ENCODE data around the gene SLC18B1. TPM values are rescaled to one million over a fixed set of nuclear protein-coding genes. Genes with fewer than 3 reads are reported as not detected.
"Not testable (repeated sequence)": the region's sequence is repeated elsewhere in the genome, so short reads cannot be mapped to it uniquely, and the experiment has no call there.

Gene SLC18B1
- total and polyA plus RNA-seq, 2 of the 13 experiments (the other 11 are each of a cell fraction or from before 2014, with no cell fraction given) = 11.4 to 13.8 TPM

- Histone ChIP-seq H2AFZ (ENCODE audit: low read length) (no peak overlapping the region), H3K36me3 (replicated peaks in 1 of 2; ENCODE audit: control insufficient read depth in 1 of 2, insufficient read depth in 2 of 2, low read length in 2 of 2) (peaks cover 2 to 10% of the 10 kb centered on the region in 2 experiments; a peak in 2 of 5 replicates), H3K79me2 (ENCODE audit: insufficient read depth, low read length) (no peaks in the 10 kb centered on the region), H3K27ac (ENCODE audit: extremely low read length, insufficient read depth, low read length) (no peak overlapping the region), H3K9me3 (ENCODE audit: low read length) (no peaks in the 10 kb centered on the region), H3K4me1 (ENCODE audit: insufficient read depth, low read length) (no peaks in the 10 kb centered on the region), H3K4me3 (replicated peaks in 1 of 3; ENCODE audit: insufficient read depth in 1 of 3, low read depth in 2 of 3, low read length in 3 of 3) (no peak overlapping the region), H3K27me3 (ENCODE audit: control insufficient read depth in 1 of 2, insufficient read depth in 2 of 2, low read length in 2 of 2) (no peaks in the 10 kb centered on the region), H3K9ac (ENCODE audit: insufficient read depth, low read depth, low read length) (no peak overlapping the region), H4K20me1 (ENCODE audit: insufficient read depth, low read length) (no peaks in the 10 kb centered on the region), H3K4me2 (ENCODE audit: low read depth, low read length) (no peak overlapping the region)
- POLR2A ChIA-PET = no interaction called here
- intact Hi-C loops (cut with micrococcal nuclease; ENCODE audit: unreplicated experiment) (loop anchor here (5.0 kb wide), 1 partner anchor 114 kb away; no protein-coding TSS in a partner anchor), in situ Hi-C loops (cut with HindIII; ENCODE audit: extremely low pct_ligation_motif_present, low pct_unique_long_range_greater_than_20kb) (no loop called here)
- TF ChIP-seq SCMH1 (CRISPR knock-in tag; IDR thresholded peaks at IDR 0.05; ENCODE audit: borderline replicate concordance) = no peak
- no peak for TF ChIP-seq USF2 (IDR thresholded peaks at IDR 0.05; ENCODE audit: low read depth, low read length)
- no peak for TF ChIP-seq USF2 (CRISPR knock-in tag; IDR thresholded peaks at IDR 0.05; ENCODE audit: borderline replicate concordance)
- no peak for TF ChIP-seq ZBTB7A (CRISPR knock-in tag; IDR thresholded peaks at IDR 0.05)
- peak; percentile 82 for TF ChIP-seq CEBPB (IDR thresholded peaks at IDR 0.05; ENCODE audit: borderline replicate concordance, low read depth, low read length)
- peak; percentile 41; the same call in 1 of the 2 replicates for TF ChIP-seq SMC3 (IDR thresholded peaks at IDR 0.05; ENCODE audit: low read length)
- TF ChIP-seq ATF4 (CRISPR knock-in tag; IDR thresholded peaks at IDR 0.05) = no peak
- TF ChIP-seq CTCF (CRISPR knock-in tag; IDR thresholded peaks at IDR 0.05) = peak; percentile 38; the same call in 1 of the 2 replicates
- FAIRE-seq = no peak
- ATAC-seq = peak; percentile 80
- CTCF ChIA-PET (ENCODE audit: low intra/inter-chr PET ratio, low total read pairs) = no interaction called here
- WGBS (ENCODE audit: low lambda C conversion rate) = 92% methylated on average over 2 of the region's 2 CpGs
- peak; percentile 19 for DNase-seq (ENCODE audit: low spot score)
- BruUV-seq (replicated peaks) = no TSS peak
Measured at GRCh38 chr6:132780770-132781371, 17.6 kb downstream of the SLC18B1 start.

GRCh38 chr6:132777881-132778280 is 20.6 kb downstream of the SLC18B1 start:
- H3K27ac ChIP-seq (ENCODE audit: extremely low read length, insufficient read depth, low read length); H2AFZ ChIP-seq (ENCODE audit: low read length); H3K9ac ChIP-seq (ENCODE audit: insufficient read depth, low read depth, low read length); intact Hi-C loops (cut with micrococcal nuclease; ENCODE audit: unreplicated experiment); H3K36me3 ChIP-seq (replicated peaks in 1 of 2; ENCODE audit: control insufficient read depth in 1 of 2, insufficient read depth in 2 of 2, low read length in 2 of 2); H3K4me1 ChIP-seq (ENCODE audit: insufficient read depth, low read length); FAIRE-seq; in situ Hi-C loops (cut with HindIII; ENCODE audit: extremely low pct_ligation_motif_present, low pct_unique_long_range_greater_than_20kb); H3K4me3 ChIP-seq (replicated peaks in 1 of 3; ENCODE audit: insufficient read depth in 1 of 3, low read depth in 2 of 3, low read length in 3 of 3); H4K20me1 ChIP-seq (ENCODE audit: insufficient read depth, low read length); H3K4me2 ChIP-seq (ENCODE audit: low read depth, low read length); H3K9me3 ChIP-seq (ENCODE audit: low read length); POLR2A ChIA-PET; H3K27me3 ChIP-seq (ENCODE audit: control insufficient read depth in 1 of 2, insufficient read depth in 2 of 2, low read length in 2 of 2); BruUV-seq (replicated peaks); DNase-seq (ENCODE audit: low spot score); ATAC-seq; CTCF ChIA-PET (ENCODE audit: low intra/inter-chr PET ratio, low total read pairs); H3K79me2 ChIP-seq (ENCODE audit: insufficient read depth, low read length): not testable (repeated sequence)
- WGBS (ENCODE audit: low lambda C conversion rate) = 84% methylated on average over 8 of the region's 8 CpGs

All from HepG2 (cell line).